ENCODE measurements around the gene ZFP90.

ZFP90 gene

DNA sequence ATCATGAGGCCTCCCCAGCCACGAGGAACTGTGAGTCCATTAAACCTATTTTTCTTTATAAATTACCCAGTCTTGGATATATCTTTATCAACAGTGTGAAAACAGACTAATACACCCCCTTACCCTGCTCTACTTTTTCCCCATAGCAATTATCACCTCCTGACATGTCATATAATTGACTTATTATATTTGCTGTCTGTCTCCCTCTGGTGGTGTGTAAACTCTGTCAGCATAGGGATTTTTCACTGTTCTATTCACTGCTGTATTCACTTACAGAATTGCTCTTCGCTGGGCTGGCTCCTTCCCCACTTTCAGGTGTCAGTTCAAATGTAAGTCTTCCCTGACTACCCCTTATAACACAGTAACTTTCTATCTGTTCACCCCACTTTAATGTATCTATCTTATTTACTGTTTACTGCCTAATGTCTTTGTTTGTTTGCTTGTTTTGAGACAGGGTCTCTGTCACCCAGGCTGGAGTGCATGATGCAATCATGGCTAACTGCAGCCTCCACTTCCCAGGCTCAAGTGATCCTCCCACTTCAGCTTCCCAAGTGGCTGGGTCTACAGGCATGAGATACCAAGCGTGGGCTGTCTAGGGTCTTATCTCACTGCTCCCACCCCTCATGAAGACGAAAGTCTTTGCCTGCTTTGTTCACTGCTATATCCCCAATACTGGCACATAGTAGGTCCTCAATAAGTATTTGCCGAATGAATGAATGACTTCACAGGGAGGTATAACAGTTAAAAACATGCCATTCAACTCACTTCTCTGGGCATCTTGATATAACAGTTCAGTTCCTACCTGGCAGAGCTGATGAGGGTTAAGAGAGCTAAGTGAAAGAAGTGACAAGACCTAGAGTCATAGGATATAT lies 53.6 kb downstream of the ZFP90 start:
- peak; percentile 12 for DNase-seq

DNA sequence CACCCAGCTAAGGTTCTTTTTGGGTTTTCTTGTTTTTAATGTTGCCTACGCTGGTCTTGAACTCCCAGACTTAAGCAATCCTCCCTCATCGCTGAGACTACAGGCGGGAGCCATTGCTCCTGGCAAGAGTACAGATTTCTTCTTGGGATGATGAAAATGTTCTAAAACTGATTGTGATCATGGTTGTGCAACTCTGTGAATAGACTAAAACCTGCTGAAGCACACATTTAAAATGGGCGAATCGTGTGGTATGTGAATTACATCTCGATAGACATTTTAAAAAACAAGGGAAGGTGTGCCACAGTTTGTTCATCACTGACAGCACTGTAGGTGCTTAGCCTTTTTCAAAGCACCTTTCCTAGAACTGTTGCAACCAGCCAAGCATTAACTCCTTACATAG lies 57.2 kb downstream of the ZFP90 start:
- DNase-seq: no peak

DNA sequence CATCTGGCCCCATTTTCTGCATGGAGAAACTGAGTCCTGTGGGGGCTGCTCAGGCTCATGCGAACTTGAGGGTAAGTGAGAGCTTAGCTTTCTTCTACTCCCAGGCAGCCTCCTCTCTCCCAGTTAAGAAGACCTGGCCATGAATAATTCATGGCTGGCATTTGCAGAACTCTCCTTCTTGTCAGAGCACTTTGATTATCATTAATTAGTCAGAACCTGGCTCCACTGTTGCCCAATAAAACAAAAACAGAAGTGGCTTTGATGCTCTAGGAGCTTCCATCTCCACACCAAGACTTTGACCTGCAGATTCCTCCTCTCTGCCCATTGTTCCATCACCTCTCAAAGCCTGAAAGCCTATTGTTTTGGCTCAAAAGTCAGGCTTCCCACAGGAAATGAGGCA lies 60.5 kb downstream of the ZFP90 start:
- DNase-seq: no peak

DNA sequence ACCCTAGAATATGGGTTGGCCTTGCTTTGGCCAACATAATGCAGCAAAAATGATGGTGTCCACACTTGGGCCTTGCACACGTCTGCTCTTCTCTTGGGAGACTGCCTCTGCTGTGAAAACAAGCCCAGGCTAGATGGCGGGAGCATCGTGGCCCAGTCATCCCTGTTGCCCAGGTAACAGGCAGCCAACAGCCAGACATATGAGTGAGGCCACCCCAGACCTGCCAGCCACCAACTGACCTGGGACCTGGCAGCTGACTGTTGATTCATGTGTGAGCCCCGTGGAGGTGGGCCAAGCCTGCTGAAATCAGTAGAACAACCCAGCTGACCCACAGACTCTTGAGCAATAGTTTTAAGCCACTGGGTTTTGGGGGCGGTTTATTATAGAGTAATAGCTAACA lies 66.7 kb downstream of the ZFP90 start:
- no peak for DNase-seq

DNA sequence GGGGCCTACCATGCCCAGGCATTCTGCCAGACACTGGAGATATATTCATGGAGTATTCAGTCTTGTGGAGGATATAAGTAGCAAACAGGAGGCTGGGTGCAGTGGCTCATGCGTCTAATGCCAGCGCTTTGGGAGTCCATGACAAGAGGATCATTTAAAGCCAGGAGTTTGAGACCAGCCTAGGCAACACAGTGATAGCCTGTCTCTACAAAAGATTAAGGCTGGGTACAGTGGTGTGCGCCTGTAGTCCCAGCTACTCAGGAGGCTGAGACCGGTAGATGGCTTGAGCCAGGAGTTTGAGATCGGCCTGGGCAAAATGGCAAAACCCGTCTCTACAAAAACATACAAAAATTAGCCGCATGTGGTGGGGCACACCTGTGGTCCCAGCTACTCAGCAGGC lies 68.4 kb downstream of the ZFP90 start:
- peak; percentile 3 for DNase-seq

DNA sequence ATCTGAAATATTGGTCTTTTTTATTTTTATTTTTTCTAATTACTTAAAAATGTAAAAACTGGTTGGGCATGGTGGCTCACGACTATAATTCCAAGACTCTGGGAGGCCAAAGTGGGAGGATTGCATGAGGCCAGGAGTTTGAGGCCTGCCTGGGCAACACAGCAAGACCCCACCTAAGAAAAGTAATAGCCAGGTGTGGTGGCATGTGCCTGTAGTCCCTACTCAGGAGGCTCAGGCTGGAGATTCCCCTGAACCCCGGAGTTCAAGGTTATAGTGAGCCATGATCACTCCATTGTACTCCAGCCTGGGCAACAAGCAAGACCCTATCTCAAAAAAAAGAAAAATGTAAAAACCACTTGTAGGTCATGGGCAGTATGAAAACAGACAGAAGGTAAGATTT lies 69.2 kb downstream of the ZFP90 start:
- no peak for DNase-seq

DNA sequence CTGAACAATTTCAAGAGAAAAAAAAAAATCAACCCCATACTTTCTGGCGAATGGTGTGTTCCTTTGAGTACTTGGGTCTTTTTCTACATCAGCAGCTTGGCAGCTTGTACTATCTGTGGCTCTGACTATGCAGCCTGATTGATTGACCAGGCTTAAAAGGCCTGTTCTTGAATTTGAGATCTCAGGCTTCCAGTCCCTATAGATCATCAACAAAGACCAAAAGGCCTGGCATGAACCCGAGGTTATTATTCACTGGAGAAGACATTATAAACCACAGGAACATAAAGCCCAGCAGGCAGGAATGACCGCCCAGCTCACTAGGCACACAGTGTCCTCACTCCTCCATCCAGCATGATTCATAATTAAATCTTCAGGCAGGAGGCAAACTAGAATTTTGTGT lies 73.9 kb downstream of the ZFP90 start:
- no peak for DNase-seq

DNA sequence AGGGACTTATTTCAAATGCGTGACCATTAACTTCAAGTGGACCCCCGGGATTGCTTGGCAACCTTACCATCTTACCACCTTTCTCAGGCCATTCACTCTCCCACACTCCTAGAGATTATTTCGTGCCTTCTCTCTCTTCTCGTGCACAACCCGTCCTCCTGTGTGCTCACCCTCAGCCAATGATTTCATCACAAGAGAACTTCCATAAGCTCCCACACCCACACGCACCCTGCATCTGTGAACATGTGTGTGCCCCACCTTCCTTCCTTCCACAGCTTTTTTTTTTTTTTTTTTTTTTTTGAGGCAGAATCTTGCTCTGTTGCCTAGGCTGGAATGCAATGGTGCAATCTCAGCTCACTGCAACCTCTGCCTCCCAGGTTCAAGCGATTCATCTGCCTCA lies 78.6 kb downstream of the ZFP90 start:
- DNase-seq: no peak
